ENCODE data around the gene TTC21A.

The TTC21A gene

GRCh38 chr3:39080026-39080425, 27.5 kb upstream of the TTC21A start:
- no peaks in the 10 kb centered on the region for H3K4me1 ChIP-seq (ENCODE audit: control insufficient read depth, insufficient read depth, low read length)
- no peak overlapping the region for H3K27ac ChIP-seq (ENCODE audit: insufficient read depth, low read depth, low read length, poor library complexity, severe bottlenecking)
- no peaks in the 10 kb centered on the region for H3K27me3 ChIP-seq (ENCODE audit: control insufficient read depth, insufficient read depth, low read length, poor library complexity, severe bottlenecking)
- H3K9me3 ChIP-seq (ENCODE audit: control insufficient read depth, low read length), result no peaks in the 10 kb centered on the region
- H3K36me3 ChIP-seq (ENCODE audit: control insufficient read depth, insufficient read depth, low read length), result peaks cover 35% of the 10 kb centered on the region
- no peak overlapping the region for H3K4me3 ChIP-seq (ENCODE audit: insufficient read depth, low read depth, low read length)

- Histone ChIP-seq H3K4me3 (ENCODE audit: insufficient read depth, low read depth, low read length) (no peak overlapping the region), H3K9me3 (ENCODE audit: control insufficient read depth, low read length) (no peaks in the 10 kb centered on the region), H3K27ac (ENCODE audit: insufficient read depth, low read depth, low read length, poor library complexity, severe bottlenecking) (no peak overlapping the region), H3K4me1 (ENCODE audit: control insufficient read depth, insufficient read depth, low read length) (no peaks in the 10 kb centered on the region), H3K36me3 (ENCODE audit: control insufficient read depth, insufficient read depth, low read length) (peaks cover 23% of the 10 kb centered on the region), H3K27me3 (ENCODE audit: control insufficient read depth, insufficient read depth, low read length, poor library complexity, severe bottlenecking) (no peaks in the 10 kb centered on the region)
- WGBS, 2 experiments, result 94 to 96% methylated on average over 4 of the region's 4 CpGs
Observed at GRCh38 chr3:39082666-39083313, 24.7 kb upstream of the TTC21A start.

- H3K4me3 ChIP-seq (ENCODE audit: insufficient read depth, low read depth, low read length), result no peak overlapping the region
- H3K4me1 ChIP-seq (ENCODE audit: control insufficient read depth, insufficient read depth, low read length), result no peaks in the 10 kb centered on the region
- H3K36me3 ChIP-seq (ENCODE audit: control insufficient read depth, insufficient read depth, low read length), result peaks cover 19% of the 10 kb centered on the region
- H3K9me3 ChIP-seq (ENCODE audit: control insufficient read depth, low read length), result no peaks in the 10 kb centered on the region
- no peaks in the 10 kb centered on the region for H3K27me3 ChIP-seq (ENCODE audit: control insufficient read depth, insufficient read depth, low read length, poor library complexity, severe bottlenecking)
- H3K27ac ChIP-seq (ENCODE audit: insufficient read depth, low read depth, low read length, poor library complexity, severe bottlenecking), result no peak overlapping the region
- 86 to 91% methylated on average over 4 of the region's 4 CpGs for WGBS, 2 experiments
Observed at GRCh38 chr3:39086144-39086543, 21.3 kb upstream of the TTC21A start.

GRCh38 chr3:39088456-39088855, 19.0 kb upstream of the TTC21A start:
- Histone ChIP-seq H3K4me3 (ENCODE audit: insufficient read depth, low read depth, low read length) (no peak overlapping the region), H3K36me3 (ENCODE audit: control insufficient read depth, insufficient read depth, low read length) (peaks cover 30% of the 10 kb centered on the region), H3K4me1 (ENCODE audit: control insufficient read depth, insufficient read depth, low read length) (no peaks in the 10 kb centered on the region), H3K27ac (ENCODE audit: insufficient read depth, low read depth, low read length, poor library complexity, severe bottlenecking) (no peak overlapping the region), H3K9me3 (ENCODE audit: control insufficient read depth, low read length) (no peaks in the 10 kb centered on the region), H3K27me3 (ENCODE audit: control insufficient read depth, insufficient read depth, low read length, poor library complexity, severe bottlenecking) (no peaks in the 10 kb centered on the region)
- 93 to 96% methylated on average over 3 of the region's 3 CpGs for WGBS, 2 experiments

GRCh38 chr3:39088889-39089288, 18.6 kb upstream of the TTC21A start:
- 94 to 95% methylated on average over 3 of the region's 3 CpGs for WGBS, 2 experiments

GRCh38 chr3:39090922-39091321, 16.6 kb upstream of the TTC21A start:
- Histone ChIP-seq H3K9me3 (ENCODE audit: control insufficient read depth, low read length) (no peaks in the 10 kb centered on the region), H3K4me3 (ENCODE audit: insufficient read depth, low read depth, low read length) (no peak overlapping the region), H3K4me1 (ENCODE audit: control insufficient read depth, insufficient read depth, low read length) (no peaks in the 10 kb centered on the region), H3K36me3 (ENCODE audit: control insufficient read depth, insufficient read depth, low read length) (peaks cover 39% of the 10 kb centered on the region), H3K27me3 (ENCODE audit: control insufficient read depth, insufficient read depth, low read length, poor library complexity, severe bottlenecking) (no peaks in the 10 kb centered on the region), H3K27ac (ENCODE audit: insufficient read depth, low read depth, low read length, poor library complexity, severe bottlenecking) (no peak overlapping the region)
- WGBS, 2 experiments, result 91 to 94% methylated on average over 2 of the region's 2 CpGs

More at GRCh38 chr3:39088889-39089288, 18.6 kb upstream of the TTC21A start:
- Histone ChIP-seq H3K4me1 (ENCODE audit: control insufficient read depth, insufficient read depth, low read length) (no peaks in the 10 kb centered on the region), H3K27ac (ENCODE audit: insufficient read depth, low read depth, low read length, poor library complexity, severe bottlenecking) (no peak overlapping the region), H3K9me3 (ENCODE audit: control insufficient read depth, low read length) (no peaks in the 10 kb centered on the region), H3K27me3 (ENCODE audit: control insufficient read depth, insufficient read depth, low read length, poor library complexity, severe bottlenecking) (no peaks in the 10 kb centered on the region), H3K4me3 (ENCODE audit: insufficient read depth, low read depth, low read length) (no peak overlapping the region), H3K36me3 (ENCODE audit: control insufficient read depth, insufficient read depth, low read length) (peaks cover 31% of the 10 kb centered on the region)

- no peak overlapping the region for H3K4me3 ChIP-seq (ENCODE audit: insufficient read depth, low read depth, low read length)
- no peaks in the 10 kb centered on the region for H3K4me1 ChIP-seq (ENCODE audit: control insufficient read depth, insufficient read depth, low read length)
- H3K27ac ChIP-seq (ENCODE audit: insufficient read depth, low read depth, low read length, poor library complexity, severe bottlenecking), result no peak overlapping the region
- 93 to 94% methylated on average over 6 to 7 of the region's 7 CpGs for WGBS, 2 experiments
- no peaks in the 10 kb centered on the region for H3K9me3 ChIP-seq (ENCODE audit: control insufficient read depth, low read length)
- H3K27me3 ChIP-seq (ENCODE audit: control insufficient read depth, insufficient read depth, low read length, poor library complexity, severe bottlenecking), result no peaks in the 10 kb centered on the region
- peaks cover 58% of the 10 kb centered on the region for H3K36me3 ChIP-seq (ENCODE audit: control insufficient read depth, insufficient read depth, low read length)
Observed at GRCh38 chr3:39094851-39095677, 12.4 kb upstream of the TTC21A start.

GRCh38 chr3:39095778-39096177, 11.7 kb upstream of the TTC21A start:
- Histone ChIP-seq H3K4me1 (ENCODE audit: control insufficient read depth, insufficient read depth, low read length) (no peaks in the 10 kb centered on the region), H3K27ac (ENCODE audit: insufficient read depth, low read depth, low read length, poor library complexity, severe bottlenecking) (no peak overlapping the region), H3K9me3 (ENCODE audit: control insufficient read depth, low read length) (no peaks in the 10 kb centered on the region), H3K4me3 (ENCODE audit: insufficient read depth, low read depth, low read length) (no peak overlapping the region), H3K27me3 (ENCODE audit: control insufficient read depth, insufficient read depth, low read length, poor library complexity, severe bottlenecking) (no peaks in the 10 kb centered on the region), H3K36me3 (ENCODE audit: control insufficient read depth, insufficient read depth, low read length) (peaks cover 58% of the 10 kb centered on the region)
- 89 to 97% methylated on average over 3 of the region's 3 CpGs for WGBS, 2 experiments

- WGBS, 2 experiments, result 73% methylated on average over 3 of the region's 3 CpGs
- Histone ChIP-seq H3K27me3 (ENCODE audit: control insufficient read depth, insufficient read depth, low read length, poor library complexity, severe bottlenecking) (no peaks in the 10 kb centered on the region), H3K27ac (ENCODE audit: insufficient read depth, low read depth, low read length, poor library complexity, severe bottlenecking) (peak overlapping the region; percentile 53), H3K9me3 (ENCODE audit: control insufficient read depth, low read length) (no peaks in the 10 kb centered on the region), H3K36me3 (ENCODE audit: control insufficient read depth, insufficient read depth, low read length) (peaks cover 57% of the 10 kb centered on the region), H3K4me3 (ENCODE audit: insufficient read depth, low read depth, low read length) (no peak overlapping the region), H3K4me1 (ENCODE audit: control insufficient read depth, insufficient read depth, low read length) (no peaks in the 10 kb centered on the region)
Observed at GRCh38 chr3:39096775-39097174, 10.7 kb upstream of the TTC21A start.

- no peak overlapping the region for H3K27ac ChIP-seq (ENCODE audit: insufficient read depth, low read depth, low read length, poor library complexity, severe bottlenecking)
- peaks cover 46% of the 10 kb centered on the region for H3K36me3 ChIP-seq (ENCODE audit: control insufficient read depth, insufficient read depth, low read length)
- WGBS, 2 experiments, result 94 to 97% methylated on average over 8 of the region's 8 CpGs
Observed at GRCh38 chr3:39097716-39098472, 9.6 kb upstream of the TTC21A start.

More at GRCh38 chr3:39097716-39098472, 9.6 kb upstream of the TTC21A start:
- H3K4me3 ChIP-seq (ENCODE audit: insufficient read depth, low read depth, low read length), result no peak overlapping the region
- no peaks in the 10 kb centered on the region for H3K4me1 ChIP-seq (ENCODE audit: control insufficient read depth, insufficient read depth, low read length)
- no peaks in the 10 kb centered on the region for H3K9me3 ChIP-seq (ENCODE audit: control insufficient read depth, low read length)
- H3K27me3 ChIP-seq (ENCODE audit: control insufficient read depth, insufficient read depth, low read length, poor library complexity, severe bottlenecking), result no peaks in the 10 kb centered on the region
